HPDE6-E6E7 (cell line): ENCODE data around the gene CD200.
A peak's percentile ranks its signal among the peaks of the same experiment; 100 is the strongest.
"Not testable (repeated sequence)": the region's sequence is repeated elsewhere in the genome, so short reads cannot be mapped to it uniquely, and the experiment has no call there.

ENCODE experiments used
- DNase-seq: peaks from one replicate; pipeline ENCODE4 v3.0.0; 2011; ENCODE audit warnings: missing footprints; ENCODE audit errors: extremely low spot score

Gene CD200

DNA sequence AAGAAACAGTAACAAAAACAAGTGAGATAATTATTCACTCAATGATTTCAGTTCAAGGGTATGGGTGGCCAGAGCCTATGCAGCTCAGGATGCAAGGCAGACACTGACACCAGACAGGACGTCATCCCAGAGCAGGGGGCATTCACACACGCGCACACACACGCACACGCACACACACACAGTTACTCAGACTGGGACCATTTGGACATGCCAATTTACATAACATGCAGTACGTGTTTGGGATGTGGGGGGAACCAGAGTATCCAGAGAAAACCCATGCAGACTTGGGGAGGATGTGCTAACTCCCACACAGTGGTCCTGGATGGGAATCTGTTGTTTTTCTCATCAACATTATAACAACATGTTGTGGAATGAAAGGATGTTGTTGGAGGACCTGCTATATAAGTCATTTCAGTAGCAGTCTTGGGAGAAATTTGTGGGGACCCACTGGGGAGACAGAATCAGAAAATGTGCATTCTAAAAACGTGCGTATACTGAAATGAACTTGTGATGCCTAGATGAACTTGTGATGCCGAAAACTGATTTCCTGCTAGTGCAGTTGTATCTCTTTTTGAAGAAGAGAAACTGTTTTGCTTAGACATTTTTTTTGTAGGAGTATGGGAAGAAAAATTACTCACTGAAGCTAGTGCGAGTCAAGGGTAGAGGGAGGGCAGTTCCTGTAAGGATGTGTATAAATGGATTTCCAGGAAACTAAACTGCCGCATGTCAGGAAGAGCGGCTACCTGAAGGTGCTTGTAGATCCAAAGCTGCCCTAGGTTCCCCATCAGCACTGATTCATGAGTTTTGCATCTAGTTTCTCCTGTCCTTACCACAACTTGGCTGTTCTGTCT, 25.2 kb downstream of the CD200 start:
- DNase-seq, result no peak

DNA sequence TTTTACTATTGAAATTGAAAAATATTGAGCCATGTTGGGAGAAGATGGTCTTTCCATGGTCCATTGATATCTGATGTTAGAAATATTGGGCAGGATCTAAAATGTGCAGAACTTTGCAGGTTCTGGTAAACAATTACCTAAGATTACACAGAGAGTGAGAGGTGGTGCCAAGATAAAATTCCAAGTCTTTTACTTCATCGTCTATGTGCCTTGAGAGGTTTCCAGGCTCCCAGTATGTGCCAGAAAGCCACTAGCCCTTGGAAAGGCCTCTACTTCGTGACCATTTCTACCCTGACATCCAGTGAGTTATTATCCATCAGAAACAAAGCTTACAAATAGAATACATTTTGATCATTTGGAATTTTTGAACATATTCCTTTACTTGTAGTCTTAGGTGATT, 27.6 kb downstream of the CD200 start:
- no peak for DNase-seq

DNA sequence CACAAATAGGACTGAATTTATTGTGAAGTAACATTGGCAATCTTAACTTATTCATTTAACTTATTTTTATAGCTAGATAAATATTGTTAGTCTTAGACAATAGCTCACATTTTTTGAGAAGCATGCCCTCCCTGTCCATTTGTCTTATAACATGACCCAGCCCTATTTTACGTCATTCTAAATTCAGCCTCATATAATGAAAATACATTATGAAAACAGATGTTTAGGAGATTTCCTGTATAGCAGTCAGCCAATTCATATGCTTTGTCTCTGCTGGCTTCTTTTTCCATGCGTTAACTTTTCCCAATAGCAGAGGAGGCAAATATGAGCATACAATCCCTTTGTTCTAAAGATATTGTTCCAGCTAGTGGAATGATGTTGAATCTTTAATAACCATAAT, 29.3 kb downstream of the CD200 start:
- DNase-seq, result no peak

DNA sequence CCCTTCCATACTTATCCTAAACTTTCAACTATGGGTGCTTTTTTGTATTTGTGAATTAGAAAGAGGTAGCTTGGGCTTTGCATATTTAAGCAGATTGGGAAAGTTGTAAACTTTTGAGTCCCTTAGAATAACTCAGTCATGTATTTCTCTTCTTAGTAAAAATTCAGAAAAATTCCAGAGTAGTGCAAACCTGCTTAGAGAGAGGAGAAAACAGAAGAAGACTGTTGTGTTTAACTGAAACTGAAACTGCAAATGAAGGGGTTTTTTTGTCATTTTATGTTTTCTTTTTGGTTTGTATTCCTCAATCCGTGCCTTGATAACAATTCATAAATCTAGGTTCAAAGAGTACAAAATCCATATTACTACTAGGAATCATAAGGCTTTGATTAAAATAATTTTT, 31.3 kb downstream of the CD200 start:
- DNase-seq, result no peak

DNA sequence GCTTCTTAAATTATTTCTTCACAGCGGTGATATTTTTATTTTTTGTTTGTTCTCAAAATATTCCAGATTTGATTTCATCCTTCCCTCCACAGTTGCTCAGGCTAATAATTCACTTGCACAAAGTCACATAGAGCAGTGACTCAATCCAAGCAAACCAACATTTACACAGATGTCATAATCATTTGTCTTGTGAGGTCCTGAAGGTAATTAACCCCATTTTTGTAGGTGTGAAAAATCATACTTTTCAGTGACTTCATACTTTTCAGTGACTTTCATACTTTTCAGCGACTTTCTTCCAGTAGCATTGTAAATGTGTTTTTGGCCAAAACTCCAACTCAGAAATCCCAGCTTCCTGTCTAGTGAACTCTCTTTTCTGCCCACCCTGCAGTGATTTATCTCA, 32.1 kb downstream of the CD200 start:
- DNase-seq, result no peak

DNA sequence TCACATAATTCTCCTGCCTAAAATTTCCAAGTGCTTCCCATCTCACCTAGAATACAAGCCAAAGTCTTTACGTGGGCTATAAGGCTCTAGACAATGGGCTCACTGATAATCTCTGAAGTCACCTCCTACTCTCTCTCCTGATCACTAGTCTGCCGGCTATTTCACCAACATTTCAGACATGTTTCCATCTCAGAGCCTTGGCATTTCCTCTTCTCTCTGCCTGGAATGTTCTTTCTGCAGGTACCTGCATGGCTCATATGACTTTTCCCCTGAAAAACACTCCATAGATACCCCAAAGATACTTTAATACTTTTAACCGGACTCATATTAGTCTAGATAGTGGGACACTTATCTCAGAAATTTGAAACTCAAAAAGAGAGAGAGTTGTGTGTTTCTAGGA, 32.7 kb downstream of the CD200 start:
- DNase-seq, result no peak

DNA sequence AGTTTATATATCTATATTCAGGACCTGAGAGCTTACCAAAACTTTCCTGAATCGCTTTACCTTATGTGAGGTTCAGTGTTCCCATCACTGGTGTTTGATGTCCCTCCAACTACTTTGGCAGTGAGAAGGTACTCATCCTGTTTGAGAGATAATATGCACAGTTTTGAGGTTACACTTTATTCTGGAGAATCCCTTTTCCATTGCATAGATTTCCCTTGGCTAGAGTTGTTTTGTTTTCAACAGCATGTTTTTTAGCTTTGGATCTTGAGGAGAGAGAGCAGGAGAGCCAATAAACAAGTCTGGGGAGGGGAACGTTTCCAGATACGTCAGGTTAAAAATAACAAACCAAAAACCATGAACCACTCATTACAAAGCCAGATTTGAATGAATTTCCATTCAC, 33.6 kb downstream of the CD200 start:
- DNase-seq, result no peak

DNA sequence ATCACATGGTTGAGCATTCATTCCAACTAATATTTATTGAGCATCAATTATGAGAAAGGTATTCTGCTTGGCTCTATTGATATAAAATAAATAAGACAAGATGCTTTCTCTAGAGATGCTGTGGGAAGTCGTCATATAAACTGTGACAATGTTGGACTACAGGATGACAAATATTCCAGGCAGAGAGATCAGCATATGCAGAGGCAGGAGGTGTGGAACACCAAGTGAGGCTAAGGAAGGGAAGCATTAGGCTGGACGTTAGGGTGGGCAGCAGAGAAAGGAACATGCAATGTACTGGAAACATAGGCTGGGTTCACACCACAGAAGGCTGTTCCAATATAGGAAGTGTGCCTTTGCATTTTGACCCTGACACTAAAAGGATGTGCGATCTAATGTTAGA, 38.6 kb downstream of the CD200 start:
- DNase-seq, result no peak

DNA sequence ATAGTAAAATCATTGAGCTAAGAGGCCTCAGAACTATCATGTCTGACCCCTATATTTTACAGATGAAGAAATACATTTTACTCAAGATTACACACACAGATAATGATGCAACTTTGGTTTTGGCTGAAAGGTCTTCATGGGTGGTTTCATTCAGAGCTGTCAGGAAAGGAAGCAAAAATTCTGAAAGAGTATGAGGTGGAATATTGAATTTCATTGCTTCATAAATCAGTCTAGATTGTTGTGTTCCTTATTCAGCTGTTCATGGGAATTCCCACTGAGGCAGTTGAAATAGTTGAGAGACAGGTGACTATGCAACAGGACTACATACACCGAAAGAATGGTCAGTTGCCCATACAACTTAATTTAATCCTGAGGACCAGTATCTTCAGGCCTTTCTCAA, 39.4 kb downstream of the CD200 start:
- DNase-seq, result no peak

DNA sequence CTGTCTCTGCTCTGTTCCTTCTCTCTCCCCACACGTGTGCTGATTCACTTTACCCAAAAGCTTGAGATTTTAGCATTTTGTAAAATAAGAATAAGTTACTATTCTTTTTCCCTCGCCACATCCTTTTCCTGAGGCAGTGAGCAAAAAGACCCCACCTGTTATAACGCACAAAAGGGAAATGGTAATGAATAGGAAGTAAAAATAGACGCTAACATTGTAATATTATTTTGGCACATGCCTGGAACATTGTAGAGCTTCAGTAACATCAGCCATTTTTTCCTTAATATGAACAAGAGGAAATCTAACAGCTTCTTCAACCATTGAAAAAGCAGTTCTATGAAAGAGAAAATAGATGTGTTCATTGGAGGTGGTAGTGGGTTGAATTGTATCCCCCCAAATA, 40.5 kb downstream of the CD200 start:
- DNase-seq, result no peak

DNA sequence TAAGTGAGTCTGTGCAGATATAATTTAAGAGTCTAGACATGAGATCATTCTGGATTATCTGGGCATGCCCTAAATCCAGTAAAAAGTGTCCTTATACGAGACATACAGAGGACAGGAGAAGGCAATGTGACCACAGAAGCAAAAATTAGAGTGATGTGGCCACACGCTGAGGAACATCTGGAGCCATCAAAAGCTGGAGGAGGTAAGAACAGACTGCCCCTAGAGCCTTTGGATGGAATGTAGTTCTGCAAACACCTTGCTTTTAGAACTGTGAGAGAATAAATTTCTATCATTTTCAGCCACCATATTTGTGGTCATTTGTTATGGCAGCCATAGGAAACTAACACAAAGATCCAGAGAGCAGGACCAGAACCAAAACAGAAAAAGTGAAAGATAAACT, 41.0 kb downstream of the CD200 start:
- DNase-seq, result no peak

DNA sequence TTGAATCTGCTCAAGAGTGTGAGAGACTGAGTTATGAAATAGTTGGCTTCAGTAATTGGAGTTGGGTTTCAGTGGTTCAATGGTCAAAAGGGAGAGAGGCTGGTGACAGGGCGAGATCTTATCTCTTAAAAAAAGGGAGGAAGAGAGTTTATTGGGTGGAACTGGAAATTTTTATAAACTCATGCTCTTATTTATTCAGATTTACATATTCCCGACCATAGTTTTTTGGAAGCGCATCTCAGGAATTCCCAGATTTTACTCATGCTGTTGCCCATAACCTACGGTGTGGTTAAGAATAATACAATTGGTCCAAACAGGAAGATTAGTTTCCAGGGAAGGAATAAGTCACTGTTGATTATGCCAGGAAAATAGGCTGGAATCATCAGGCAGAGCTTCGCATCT, 41.4 kb downstream of the CD200 start:
- DNase-seq, result no peak

DNA sequence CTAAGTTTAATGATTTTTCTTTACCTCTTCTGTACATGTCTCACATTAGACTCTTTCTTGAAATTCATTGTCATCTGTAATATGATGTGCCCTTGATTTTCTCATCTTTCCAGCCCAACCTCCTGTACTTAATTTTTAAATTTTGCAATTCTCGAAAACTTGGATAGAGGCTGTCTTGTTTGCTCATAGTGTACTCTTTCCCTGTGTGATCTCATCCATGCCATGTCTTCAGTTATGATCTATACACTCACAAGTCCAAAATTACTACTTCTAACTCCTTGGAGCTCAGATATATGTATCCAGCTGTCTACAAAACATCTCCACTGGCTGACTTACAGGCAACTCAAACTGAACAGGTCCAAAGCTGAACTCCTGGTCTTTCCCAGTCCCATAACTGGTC, 42.2 kb downstream of the CD200 start:
- DNase-seq, result no peak

DNA sequence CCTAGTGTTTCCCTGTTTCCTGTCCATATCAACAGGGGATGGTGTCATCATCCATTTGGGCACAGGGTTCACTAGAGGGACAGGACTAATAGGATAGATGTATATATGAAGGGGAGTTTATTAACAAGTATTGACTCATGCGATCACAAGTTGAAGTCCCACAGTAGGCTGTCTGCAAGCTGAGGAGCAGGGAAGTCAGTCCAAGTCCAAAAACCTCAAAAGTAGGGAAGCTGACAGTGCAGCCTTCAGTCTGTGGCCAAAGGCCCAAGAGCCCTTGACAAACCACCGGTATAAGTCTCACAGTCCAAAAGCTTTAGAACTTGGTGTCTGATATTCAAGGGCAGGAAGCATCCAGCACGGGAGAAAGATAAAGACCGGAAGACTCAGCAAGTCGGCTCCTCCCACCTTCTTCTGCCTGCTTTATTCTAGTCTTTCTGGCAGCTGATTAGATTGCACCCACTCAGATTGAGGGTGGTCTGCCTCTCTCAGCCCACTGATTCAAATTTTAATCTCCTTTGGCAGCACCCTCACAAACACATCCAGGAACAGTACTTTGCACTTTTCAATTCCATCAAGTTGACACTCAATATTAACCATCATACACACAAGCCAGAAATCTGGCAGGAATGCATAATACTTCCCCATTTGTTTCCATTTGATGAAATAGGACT, 43.4 kb downstream of the CD200 start:
- DNase-seq, result no peak

DNA sequence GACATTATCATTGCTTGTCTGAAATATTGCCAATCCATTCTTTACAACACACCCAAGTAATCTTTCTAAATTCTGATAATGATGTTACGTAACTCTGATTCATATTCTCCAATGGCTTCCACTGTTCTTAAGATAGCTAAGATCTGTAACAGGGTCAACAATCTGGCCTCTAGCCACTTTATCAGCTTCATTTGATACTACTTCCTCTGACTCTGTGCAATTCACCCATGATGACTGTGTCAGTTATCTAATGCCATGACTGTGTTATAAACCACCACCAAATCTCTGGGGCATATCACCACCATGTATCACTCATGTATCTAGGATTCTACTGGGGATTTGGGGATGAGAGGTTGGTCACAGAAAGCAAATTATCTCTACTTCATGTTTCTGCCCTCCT, 44.0 kb downstream of the CD200 start:
- no peak for DNase-seq

DNA sequence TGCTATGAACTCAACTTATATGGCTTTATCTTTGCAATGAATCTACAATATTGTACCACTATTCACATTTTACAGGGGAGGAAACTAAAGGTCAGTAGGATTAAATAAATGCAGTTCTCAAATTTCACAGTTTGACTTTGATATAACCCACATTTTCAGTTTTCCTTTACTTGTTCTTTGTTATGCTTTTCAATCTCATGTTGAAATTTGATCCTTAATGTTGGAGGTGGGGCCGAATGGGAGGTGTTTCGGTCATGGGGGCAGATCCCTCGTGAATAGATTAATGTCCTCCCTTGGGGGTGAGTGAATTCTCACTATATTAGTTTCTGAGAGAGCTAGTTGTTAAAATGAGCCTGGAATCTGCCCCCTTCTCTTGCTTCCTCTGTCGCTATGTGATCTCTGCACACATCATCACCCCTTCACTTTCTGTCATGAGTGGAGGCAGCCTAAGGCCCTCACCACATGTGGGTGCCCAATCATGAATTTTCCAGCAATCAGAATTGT, 44.7 kb downstream of the CD200 start:
- DNase-seq, result no peak

DNA sequence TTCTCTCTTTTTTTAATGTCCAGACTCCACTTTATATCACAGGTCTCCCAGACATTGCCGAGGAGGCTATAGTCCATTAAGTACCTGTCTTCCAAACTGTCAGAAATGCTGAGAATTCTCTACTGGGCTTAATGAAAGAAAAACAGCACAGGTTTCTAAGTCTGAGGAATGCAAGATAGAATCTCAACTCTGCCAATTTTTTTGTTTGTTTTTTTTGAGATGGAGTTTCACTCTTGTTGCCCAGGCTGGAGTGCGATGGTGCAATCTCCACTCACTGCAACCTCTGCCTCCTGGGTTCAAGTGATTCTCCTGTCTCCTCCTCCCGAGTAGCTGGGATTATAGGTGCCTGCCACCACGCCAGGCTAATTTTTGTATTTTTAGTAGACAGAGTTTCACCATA, 45.4 kb downstream of the CD200 start:
- DNase-seq, result not testable (repeated sequence)

DNA sequence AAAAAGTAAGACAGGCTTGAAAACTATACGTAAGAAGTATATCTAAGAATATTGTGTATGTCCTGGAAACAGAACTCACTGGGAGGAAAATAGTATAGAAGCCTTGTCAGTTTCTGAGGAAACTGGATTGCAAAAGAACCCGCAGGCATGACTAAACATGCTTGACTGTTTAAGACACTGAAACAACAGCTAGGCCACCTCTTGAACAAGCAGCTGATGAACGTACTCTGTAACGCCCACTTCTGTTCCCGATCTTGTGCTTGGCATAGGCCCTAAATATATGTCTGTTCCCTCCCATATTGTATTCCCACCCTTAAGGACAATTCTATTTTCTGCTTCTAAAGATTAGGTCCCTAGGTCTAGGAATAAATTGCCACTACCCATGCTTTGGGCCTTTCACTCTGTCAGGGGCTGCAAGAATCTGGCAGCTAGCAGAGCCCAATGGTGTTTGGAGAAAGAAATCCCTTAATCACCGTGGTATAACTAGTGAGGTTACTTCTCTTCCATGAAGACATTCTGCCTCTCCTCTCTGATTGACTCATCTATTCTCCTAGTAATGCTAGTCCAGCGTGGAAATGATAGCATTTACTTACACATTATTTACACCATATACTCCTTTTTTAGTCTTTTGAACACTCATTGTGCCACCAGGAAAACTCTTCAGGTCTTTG, 46.2 kb downstream of the CD200 start:
- peak; percentile 86 for DNase-seq

DNA sequence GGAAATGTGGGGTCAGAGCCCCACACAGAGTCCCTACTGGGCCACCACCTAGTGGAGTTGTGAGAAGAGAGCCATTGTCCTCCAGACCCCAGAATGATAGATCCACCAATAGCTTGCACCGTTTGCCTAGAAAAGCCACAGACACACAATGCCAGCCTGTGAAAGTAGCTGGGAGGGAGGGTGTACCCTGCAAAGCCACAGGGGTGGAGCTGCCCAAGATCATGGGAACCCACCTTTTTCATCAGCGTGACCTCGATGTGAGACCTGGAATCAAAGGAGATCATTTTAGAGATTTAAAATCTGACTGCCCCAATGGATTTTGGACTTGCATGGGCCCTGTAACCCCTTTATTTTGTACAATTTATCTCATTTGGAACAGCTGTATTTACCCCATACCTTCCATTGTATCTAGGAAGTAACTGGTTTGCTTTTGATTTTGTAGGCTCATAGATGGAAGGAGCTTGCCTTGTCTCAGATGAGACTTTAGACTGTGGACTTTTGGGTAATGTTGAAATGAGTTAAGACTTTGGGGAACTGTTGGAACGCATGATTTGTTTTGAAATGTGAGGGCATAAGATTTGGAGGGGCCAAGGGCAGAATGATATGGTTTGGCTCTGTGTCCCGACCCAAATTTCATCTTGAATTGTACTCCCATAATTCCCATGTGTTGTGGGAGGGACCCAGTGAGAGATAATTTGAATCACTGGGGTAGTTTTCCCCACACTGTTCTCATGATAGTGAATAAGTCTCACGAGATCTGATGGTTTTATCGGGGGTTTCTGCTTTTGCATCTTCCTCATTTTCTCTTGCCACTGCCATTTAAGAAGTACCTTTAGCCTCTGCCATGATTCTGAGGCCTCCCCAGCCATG, 49.0 kb downstream of the CD200 start:
- no peak for DNase-seq

DNA sequence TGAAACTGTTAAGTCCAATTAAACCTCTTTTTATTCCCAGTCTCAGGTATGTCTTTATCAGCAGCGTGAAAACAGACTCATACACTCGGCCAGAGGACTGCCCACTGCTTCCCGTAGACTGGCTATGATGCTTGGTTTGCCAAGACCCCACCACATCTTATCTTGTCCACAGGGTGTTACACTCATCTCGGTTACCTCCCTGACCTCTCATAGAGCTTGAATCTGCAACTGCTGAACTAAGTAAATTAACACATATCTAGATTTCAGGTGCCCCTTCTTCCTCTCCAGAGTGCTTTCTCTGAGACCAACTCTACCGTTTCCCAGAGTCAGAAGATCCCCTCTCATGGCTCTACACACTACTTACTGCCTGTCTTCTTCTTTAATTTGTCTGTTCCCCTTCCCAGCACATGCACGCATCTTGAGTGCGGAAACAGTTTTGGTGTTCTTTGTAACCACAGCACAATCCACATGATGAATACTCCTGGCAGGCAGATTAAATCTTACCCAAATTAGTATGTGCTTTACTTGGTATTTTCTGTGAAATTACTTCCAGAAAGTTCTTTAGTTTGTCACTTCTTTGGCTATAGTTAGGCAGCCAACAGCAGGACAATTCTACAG, 49.7 kb downstream of the CD200 start:
- DNase-seq, result no peak

DNA sequence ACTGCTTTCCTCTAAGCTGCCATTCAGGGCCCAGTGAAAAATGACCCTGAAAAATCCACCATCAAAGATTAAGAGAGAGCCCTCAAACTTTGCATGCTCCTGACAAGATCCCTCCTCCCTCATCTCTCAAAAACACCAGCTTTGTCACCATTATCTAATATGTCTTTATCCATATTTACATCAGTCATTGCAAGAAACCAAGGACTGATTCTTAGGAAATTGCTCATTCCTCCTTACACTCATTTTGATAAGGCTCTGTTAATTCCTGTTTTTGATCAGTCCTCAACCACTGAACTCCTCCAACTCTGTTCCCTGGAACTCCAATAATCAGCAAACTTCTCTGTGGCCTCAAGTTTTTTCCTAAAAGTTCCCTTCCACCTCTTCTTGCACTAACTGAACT, 51.8 kb downstream of the CD200 start:
- no peak for DNase-seq
